Kidney (tissue), 14 donors: ENCODE data around the gene GNAO1. TPM values are rescaled to one million over a fixed set of nuclear protein-coding genes. Genes with fewer than 3 reads are reported as not detected.

Source experiments
- DNase-seq, 5 donors: peaks; one replicate each; pipeline ENCODE4 v3.0.0-alpha.2; 2013 to 2020
- FAIRE-seq: peaks from 2 replicates; lab custom pipeline; 2012; peaks lifted over from hg19 to GRCh38; lab: Jason Lieb, UNC
- H3K27ac ChIP-seq, 2 donors: one replicate each; pipeline ENCODE4 v1.7.0; 2013; ENCODE audit warnings: low read depth in 2 of 2, low read length in 2 of 2, inconsistent platforms in 1 of 2
- H3K27me3 ChIP-seq: one replicate; pipeline ENCODE4 v1.7.1; 2013; ENCODE audit warnings: low read length, inconsistent platforms; ENCODE audit not compliant: control insufficient read depth, insufficient read depth
- H3K36me3 ChIP-seq, 3 donors: one replicate each; pipeline versions ENCODE4 v1.7.0 to v1.7.1; 2013; ENCODE audit warnings: low read length in 3 of 3, control low read depth in 1 of 3, inconsistent platforms in 1 of 3; ENCODE audit not compliant: insufficient read depth in 3 of 3, control insufficient read depth in 2 of 3
- H3K4me1 ChIP-seq, 3 donors: one replicate each; pipeline versions ENCODE4 v1.7.0 to v1.7.1; 2013; ENCODE audit warnings: low read length in 3 of 3, inconsistent platforms in 1 of 3, low read depth in 1 of 3; ENCODE audit not compliant: control insufficient read depth in 2 of 3, insufficient read depth in 2 of 3
- H3K4me3 ChIP-seq, 3 donors: one replicate each; pipeline versions ENCODE4 v1.7.0 to v1.8.1; 2013; ENCODE audit warnings: low read length in 3 of 3, control low read depth in 1 of 3, inconsistent platforms in 1 of 3
- H3K9ac ChIP-seq, 3 donors: one replicate each; pipeline versions ENCODE4 v1.7.0 to v1.7.1; 2013; ENCODE audit warnings: low read length in 3 of 3, control low read depth in 1 of 3, inconsistent platforms in 1 of 3
- H3K9me3 ChIP-seq, 3 donors: one replicate each; pipeline versions ENCODE4 v1.7.0 to v1.7.1; 2013; ENCODE audit warnings: low read length in 3 of 3, control low read depth in 1 of 3, inconsistent platforms in 1 of 3; ENCODE audit not compliant: control insufficient read depth in 2 of 3, insufficient read depth in 1 of 3
- CTCF ChIP-seq: IDR thresholded peaks from 3 replicates; pipeline ENCODE4 v1.5.1; 2012; ENCODE audit warnings: mild to moderate bottlenecking, moderate library complexity, borderline replicate concordance; ENCODE audit not compliant: insufficient read depth; ENCODE audit errors: extremely low read depth
- intact Hi-C: fragments of 100-400 bp; cut with DNase I; formaldehyde crosslinking; loops from one replicate; pipeline ENCODE4 v1.11.1; 2022
- polyA plus RNA-seq: library from polyadenylated mRNA; stranded (reverse); fragments of 350-450 nt; fragmentation: Illumina TruSeq; extraction: RNeasy Lipid Tissue Mini Kit (QIAGEN cat#74804); gene quantifications from one replicate; pipeline ENCODE4 v1.2.3, GENCODE V29; 2014; ENCODE audit warnings: low read depth, low replicate concordance; ENCODE audit not compliant: insufficient read depth
- total RNA-seq: library from RNA; stranded (reverse); fragmentation: NEBNext Ultra II Directional; extraction: Animal tissue kit (Norgen Biotek cat#: 25700); gene quantifications from one replicate; pipeline ENCODE4 v1.2.1, GENCODE V29; 2021
- donor health status: control.
- donor health status: control.
- donor health status: control.
- donor health status: control.
- donor health status: control.
- donor health status: DM: yes; HTN: yes; CAD: no.
- donor health status: Normal renal cell carcinoma (clear cell type).

GNAO1 gene
- total and polyA plus RNA-seq, 2 donors from 2014 or later: 1.5 to 4.3 TPM

- DNase-seq (no peak), FAIRE-seq (no peak)
- intact Hi-C loops: no loop called here
- H3K27ac ChIP-seq: no peak overlapping the region
- TF ChIP-seq CTCF: no peak
- H3K4me1 ChIP-seq: no peaks in the 10 kb centered on the region
- H3K9ac ChIP-seq: no peak overlapping the region
- H3K27me3 ChIP-seq: no peaks in the 10 kb centered on the region
- no peaks in the 10 kb centered on the region for H3K9me3 ChIP-seq
- no peaks in the 10 kb centered on the region for H3K36me3 ChIP-seq
- H3K4me3 ChIP-seq: no peak overlapping the region
Measured at GRCh38 chr16:56198006-56198754, 6.9 kb downstream of the GNAO1 start.

- intact Hi-C loops: no loop called here
- Histone ChIP-seq H3K9ac (no peak overlapping the region), H3K4me3 (no peak overlapping the region), H3K27ac (no peak overlapping the region), H3K9me3 (no peaks in the 10 kb centered on the region), H3K27me3 (no peaks in the 10 kb centered on the region), H3K36me3 (no peaks in the 10 kb centered on the region), H3K4me1 (no peaks in the 10 kb centered on the region)
- FAIRE-seq (no peak), DNase-seq (no peak)
- no peak for TF ChIP-seq CTCF
Measured at GRCh38 chr16:56198755-56199114, 7.4 kb downstream of the GNAO1 start.

DNA sequence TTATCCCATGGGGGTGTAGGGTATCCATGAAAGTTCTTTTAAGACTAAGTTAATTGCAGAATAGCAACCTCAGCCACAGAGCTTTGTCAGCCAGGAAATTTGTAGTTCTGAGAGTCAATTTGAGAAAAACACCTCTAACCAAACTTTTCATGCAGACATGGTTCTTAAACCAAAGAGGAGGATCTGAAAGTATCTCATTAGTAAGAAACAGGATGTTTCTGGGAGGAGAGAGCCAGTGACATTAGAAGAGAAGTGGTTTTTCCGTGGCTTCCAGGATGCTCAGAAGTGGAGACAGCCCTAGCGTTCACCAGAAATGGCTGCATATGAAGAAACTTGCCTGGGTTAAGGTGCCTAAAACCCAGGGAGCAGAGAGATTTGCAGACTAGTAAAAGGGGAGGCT lies 7.9 kb downstream of the GNAO1 start:
- H3K27ac ChIP-seq: no peak overlapping the region
- no peaks in the 10 kb centered on the region for H3K27me3 ChIP-seq
- H3K9ac ChIP-seq: no peak overlapping the region
- H3K36me3 ChIP-seq: no peaks in the 10 kb centered on the region
- no peak overlapping the region for H3K4me3 ChIP-seq
- DNase-seq (no peak), FAIRE-seq (no peak)
- TF ChIP-seq CTCF: no peak
- intact Hi-C loops: no loop called here
- no peaks in the 10 kb centered on the region for H3K9me3 ChIP-seq
- H3K4me1 ChIP-seq: no peaks in the 10 kb centered on the region

GRCh38 chr16:56201030-56201429 lies 9.7 kb downstream of the GNAO1 start:
- no peak for TF ChIP-seq CTCF
- no peaks in the 10 kb centered on the region for H3K36me3 ChIP-seq
- no peak overlapping the region for H3K4me3 ChIP-seq
- H3K9ac ChIP-seq: no peak overlapping the region
- H3K27ac ChIP-seq: no peak overlapping the region
- no peaks in the 10 kb centered on the region for H3K27me3 ChIP-seq
- FAIRE-seq: no peak
- no peak for DNase-seq
- no peaks in the 10 kb centered on the region for H3K4me1 ChIP-seq
- intact Hi-C loops: no loop called here
- H3K9me3 ChIP-seq: no peaks in the 10 kb centered on the region
